Stimulated activated CD4-positive, alpha-beta T cell treated with anti-CD3 and anti-CD28 coated beads, Interleukin-1b, Interleukin-23, amount 100 ng/mL, for 48 hours (primary cell): ENCODE results near the gene CNTN5.
"Not testable (repeated sequence)": the region's sequence is repeated elsewhere in the genome, so short reads cannot be mapped to it uniquely, and the experiment has no call there.

ENCODE experiments used
- DNase-seq: peaks from one replicate; pipeline ENCODE4 v3.0.0-alpha.2; 2020

Gene CNTN5

GRCh38 chr11:99803501-99803900, 782.8 kb downstream of the CNTN5 start:
- DNase-seq = no peak

GRCh38 chr11:99812516-99812915, 791.8 kb downstream of the CNTN5 start:
- DNase-seq = no peak

GRCh38 chr11:99814021-99814420, 793.3 kb downstream of the CNTN5 start:
- no peak for DNase-seq

- no peak for DNase-seq
Observed at GRCh38 chr11:99814738-99815137, 794.0 kb downstream of the CNTN5 start.

- no peak for DNase-seq
Observed at GRCh38 chr11:99818991-99819390, 798.2 kb downstream of the CNTN5 start.

GRCh38 chr11:99822846-99823565, 802.3 kb downstream of the CNTN5 start:
- no peak for DNase-seq

- not testable (repeated sequence) for DNase-seq
Observed at GRCh38 chr11:99836739-99837138, 816.0 kb downstream of the CNTN5 start.

- DNase-seq = no peak
Observed at GRCh38 chr11:99841885-99842284, 821.1 kb downstream of the CNTN5 start.

- DNase-seq = no peak
Observed at GRCh38 chr11:99865951-99866350, 845.2 kb downstream of the CNTN5 start.

GRCh38 chr11:99881610-99882009, 860.9 kb downstream of the CNTN5 start:
- DNase-seq = no peak

- no peak for DNase-seq
Observed at GRCh38 chr11:99884750-99885149, 864.0 kb downstream of the CNTN5 start.

GRCh38 chr11:99887481-99887880, 866.7 kb downstream of the CNTN5 start:
- DNase-seq = no peak

GRCh38 chr11:99893811-99894210, 873.1 kb downstream of the CNTN5 start:
- DNase-seq = no peak

GRCh38 chr11:99901175-99901574, 880.4 kb downstream of the CNTN5 start:
- no peak for DNase-seq

GRCh38 chr11:99911116-99911515, 890.4 kb downstream of the CNTN5 start:
- DNase-seq = no peak

GRCh38 chr11:99916078-99916477, 895.3 kb downstream of the CNTN5 start:
- no peak for DNase-seq

GRCh38 chr11:99918761-99919160, 898.0 kb downstream of the CNTN5 start:
- no peak for DNase-seq

GRCh38 chr11:99920956-99921355, 900.2 kb downstream of the CNTN5 start:
- no peak for DNase-seq

- no peak for DNase-seq
Observed at GRCh38 chr11:99925968-99926367, 905.2 kb downstream of the CNTN5 start.

- DNase-seq = no peak
Observed at GRCh38 chr11:99932684-99933083, 911.9 kb downstream of the CNTN5 start.

GRCh38 chr11:99934008-99934407, 913.3 kb downstream of the CNTN5 start:
- DNase-seq = no peak

GRCh38 chr11:99937330-99937729, 916.6 kb downstream of the CNTN5 start:
- DNase-seq = no peak

GRCh38 chr11:99952816-99953215, 932.1 kb downstream of the CNTN5 start:
- no peak for DNase-seq

- no peak for DNase-seq
Observed at GRCh38 chr11:99960536-99960935, 939.8 kb downstream of the CNTN5 start.

- no peak for DNase-seq
Observed at GRCh38 chr11:99968336-99968735, 947.6 kb downstream of the CNTN5 start.
